Thyroid gland (tissue), 4 donors: ENCODE data around the gene BANF2. TPM values are rescaled to one million over a fixed set of nuclear protein-coding genes. Genes with fewer than 3 reads are reported as not detected.

Source experiments
- DNase-seq, 2 donors: peaks; one replicate each; pipeline ENCODE4 v3.0.0-alpha.2; 2019
- H3K27ac ChIP-seq, 3 donors: fragments of 200-600 bp; sonication (generic); 1 replicate in 2 of 3; 2 replicates in 1 of 3; pipeline ENCODE4 v1.5.1; 2016 to 2019; ENCODE audit warnings: mild to moderate bottlenecking in 1 of 3, moderate library complexity in 1 of 3
- H3K27me3 ChIP-seq: fragments of 200-600 bp; sonication (generic); one replicate; pipeline ENCODE4 v1.5.1; 2019
- H3K36me3 ChIP-seq, 2 donors: fragments of 200-600 bp; sonication (generic); one replicate each; pipeline ENCODE4 v1.5.1; 2016 to 2019
- H3K4me1 ChIP-seq, 2 donors: fragments of 200-600 bp; sonication (generic); one replicate each; pipeline ENCODE4 v1.5.1; 2017 to 2019
- H3K4me3 ChIP-seq, 3 donors: fragments of 200-600 bp; sonication (generic); replicated peaks in 1 of 3; 1 replicate in 2 of 3; 2 replicates in 1 of 3; pipeline ENCODE4 v1.5.1; 2016; ENCODE audit warnings: mild to moderate bottlenecking in 1 of 3
- H3K9me3 ChIP-seq: fragments of 200-600 bp; sonication (generic); one replicate; pipeline ENCODE4 v1.5.1; 2017
- POLR2A ChIP-seq, 2 donors: fragments of 450-650 bp; IDR thresholded peaks; one replicate each; pipeline ENCODE4 v1.6.1; 2017; ENCODE audit warnings: antibody characterized with exemption in 2 of 2, mild to moderate bottlenecking in 2 of 2, moderate library complexity in 1 of 2
- WGBS, 2 donors: methylation state at CpG; one replicate each; pipeline ENCODE4 v1.1.5; 2017; 5-methylcytosine and 5-hydroxymethylcytosine counted together
- intact Hi-C: fragments of 100-400 bp; cut with DNase I; formaldehyde crosslinking; loops from one replicate; pipeline ENCODE4 v1.15.1; 2023
- total RNA-seq, 4 donors: library from RNA; depleted of rRNA; stranded (reverse); fragments of >200 nt; gene quantifications; one replicate each; pipeline ENCODE4 v1.2.3, GENCODE V29; 2016
- TF ChIP-seq, protein P1 (sequence below), 6 experiments: fragments of 200-600 bp in 3 of 6; fragments of 450-650 bp in 3 of 6; sonication (generic) in 3 of 6; IDR thresholded peaks; one replicate each; pipeline ENCODE4 v1.5.1; 2016 to 2019; ENCODE audit warnings: antibody characterized with exemption in 6 of 6, mild to moderate bottlenecking in 2 of 6, inconsistent platforms in 1 of 6, moderate library complexity in 1 of 6

BANF2 gene
- total RNA-seq, 4 donors from 2014 or later, result 15.2 TPM; not detected in 3

GRCh38 chr20:17721802-17722486 is 22.2 kb downstream of the BANF2 start:
- WGBS, 2 donors, result 67 to 86% methylated on average over 4 to 6 of the region's 6 CpGs
- H3K27me3 ChIP-seq, result no peaks in the 10 kb centered on the region
- intact Hi-C loops, result no loop called here
- TF ChIP-seq POLR2A (IDR thresholded peaks at IDR 0.05), result no peak
- TF ChIP-seq, protein P1, sequence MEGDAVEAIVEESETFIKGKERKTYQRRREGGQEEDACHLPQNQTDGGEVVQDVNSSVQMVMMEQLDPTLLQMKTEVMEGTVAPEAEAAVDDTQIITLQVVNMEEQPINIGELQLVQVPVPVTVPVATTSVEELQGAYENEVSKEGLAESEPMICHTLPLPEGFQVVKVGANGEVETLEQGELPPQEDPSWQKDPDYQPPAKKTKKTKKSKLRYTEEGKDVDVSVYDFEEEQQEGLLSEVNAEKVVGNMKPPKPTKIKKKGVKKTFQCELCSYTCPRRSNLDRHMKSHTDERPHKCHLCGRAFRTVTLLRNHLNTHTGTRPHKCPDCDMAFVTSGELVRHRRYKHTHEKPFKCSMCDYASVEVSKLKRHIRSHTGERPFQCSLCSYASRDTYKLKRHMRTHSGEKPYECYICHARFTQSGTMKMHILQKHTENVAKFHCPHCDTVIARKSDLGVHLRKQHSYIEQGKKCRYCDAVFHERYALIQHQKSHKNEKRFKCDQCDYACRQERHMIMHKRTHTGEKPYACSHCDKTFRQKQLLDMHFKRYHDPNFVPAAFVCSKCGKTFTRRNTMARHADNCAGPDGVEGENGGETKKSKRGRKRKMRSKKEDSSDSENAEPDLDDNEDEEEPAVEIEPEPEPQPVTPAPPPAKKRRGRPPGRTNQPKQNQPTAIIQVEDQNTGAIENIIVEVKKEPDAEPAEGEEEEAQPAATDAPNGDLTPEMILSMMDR (IDR thresholded peaks at IDR 0.05), result no peak
- no peak overlapping the region for H3K4me3 ChIP-seq
- no peak for DNase-seq
- H3K4me1 ChIP-seq, result peaks cover 17 to 19% of the 10 kb centered on the region in 2 donors
- no peak overlapping the region for H3K27ac ChIP-seq
- H3K36me3 ChIP-seq, result no peaks in the 10 kb centered on the region
- no peaks in the 10 kb centered on the region for H3K9me3 ChIP-seq

- Histone ChIP-seq H3K27me3 (no peaks in the 10 kb centered on the region), H3K27ac (no peak overlapping the region), H3K4me1 (peaks cover 17 to 19% of the 10 kb centered on the region in 2 donors), H3K36me3 (no peaks in the 10 kb centered on the region), H3K4me3 (no peak overlapping the region), H3K9me3 (no peaks in the 10 kb centered on the region)
- intact Hi-C loops, result no loop called here
- DNase-seq, result no peak
- no peak for TF ChIP-seq POLR2A (IDR thresholded peaks at IDR 0.05)
- TF ChIP-seq, protein P1 (IDR thresholded peaks at IDR 0.05), result no peak
- 90 to 92% methylated on average over 14 of the region's 14 CpGs for WGBS, 2 donors
These were observed 22.9 kb downstream of the BANF2 start for GRCh38 chr20:17722493-17723300.

GRCh38 chr20:17723301-17723691 is 23.5 kb downstream of the BANF2 start:
- H3K27me3 ChIP-seq, result no peaks in the 10 kb centered on the region
- no peaks in the 10 kb centered on the region for H3K36me3 ChIP-seq
- TF ChIP-seq, protein P1 (IDR thresholded peaks at IDR 0.05), result no peak
- TF ChIP-seq POLR2A (IDR thresholded peaks at IDR 0.05), result no peak
- no peak for DNase-seq
- H3K27ac ChIP-seq, result no peak overlapping the region
- peaks cover 17 to 19% of the 10 kb centered on the region in 2 donors for H3K4me1 ChIP-seq
- H3K9me3 ChIP-seq, result no peaks in the 10 kb centered on the region
- H3K4me3 ChIP-seq, result no peak overlapping the region
- WGBS, 2 donors, result 97 to 98% methylated on average over 5 of the region's 5 CpGs
- intact Hi-C loops, result no loop called here

GRCh38 chr20:17725094-17725835 is 25.5 kb downstream of the BANF2 start:
- intact Hi-C loops, result no loop called here
- TF ChIP-seq, protein P1 (IDR thresholded peaks at IDR 0.05), result no peak
- TF ChIP-seq POLR2A (IDR thresholded peaks at IDR 0.05), result peak in 1 of 2 donors; percentile 15

More at GRCh38 chr20:17725094-17725835, 25.5 kb downstream of the BANF2 start:
- Histone ChIP-seq H3K27me3 (no peaks in the 10 kb centered on the region), H3K27ac (peak overlapping the region; percentile 26 to 72 (median 69)), H3K36me3 (no peaks in the 10 kb centered on the region), H3K4me3 (no peak overlapping the region), H3K4me1 (peaks cover 17 to 19% of the 10 kb centered on the region in 2 donors), H3K9me3 (no peaks in the 10 kb centered on the region)
- 57 to 72% methylated on average over 13 of the region's 13 CpGs for WGBS, 2 donors
- DNase-seq, result peak; percentile 97 to 99
